ENCODE data around the gene COL5A1. TPM values are rescaled to one million over a fixed set of nuclear protein-coding genes. Genes with fewer than 3 reads are reported as not detected.

COL5A1 gene
- total RNA-seq, 6 donors from 2014 or later, result 7.5 to 75.4 (median 27.4) TPM

- WGBS, 2 donors, result 72 to 78% methylated on average over 23 of the region's 23 CpGs
- peaks cover 0 to 6% (median 0%) of the 10 kb centered on the region in 4 donors for H3K36me3 ChIP-seq
- DNase-seq, result peak in 1 of 2 donors; percentile 86
- H3K4me1 ChIP-seq, result no peaks in the 10 kb centered on the region
- H3K27me3 ChIP-seq, result no peaks in the 10 kb centered on the region
- H3K9me3 ChIP-seq, result no peaks in the 10 kb centered on the region
- peak in 1 of 2 donors; percentile 55 for ATAC-seq (ENCODE audit: low FRiP score in 2 of 2)
- TF ChIP-seq EP300 (IDR thresholded peaks at IDR 0.05), result no peak
- TF ChIP-seq CTCF (IDR thresholded peaks at IDR 0.05), result no peak
- no peak for TF ChIP-seq POLR2A (IDR thresholded peaks at IDR 0.05)
- TF ChIP-seq POLR2AphosphoS5 (IDR thresholded peaks at IDR 0.05), result no peak
- no peak overlapping the region for H3K27ac ChIP-seq
- H3K4me3 ChIP-seq, result no peak overlapping the region
These were observed 127.2 kb downstream of the COL5A1 start for GRCh38 chr9:134768709-134769351.

GRCh38 chr9:134770972-134771971 lies 129.7 kb downstream of the COL5A1 start:
- ATAC-seq (ENCODE audit: low FRiP score in 2 of 2), result no peak
- Histone ChIP-seq H3K36me3 (peaks cover 0 to 3% (median 0%) of the 10 kb centered on the region in 4 donors), H3K9me3 (no peaks in the 10 kb centered on the region), H3K4me1 (peaks cover 0 to 10% (median 7%) of the 10 kb centered on the region in 4 donors), H3K27ac (no peak overlapping the region), H3K27me3 (no peaks in the 10 kb centered on the region), H3K4me3 (no peak overlapping the region)
- 58 to 77% methylated on average over 21 to 33 of the region's 34 CpGs for WGBS, 2 donors
- DNase-seq, result no peak
- TF ChIP-seq EP300 (IDR thresholded peaks at IDR 0.05) (no peak), POLR2AphosphoS5 (IDR thresholded peaks at IDR 0.05) (no peak), POLR2A (IDR thresholded peaks at IDR 0.05) (no peak)

GRCh38 chr9:134772331-134772730 lies 130.7 kb downstream of the COL5A1 start:
- H3K9me3 ChIP-seq, result no peaks in the 10 kb centered on the region
- H3K36me3 ChIP-seq, result peaks cover 0 to 3% (median 0%) of the 10 kb centered on the region in 4 donors
- peaks cover 0 to 11% (median 9%) of the 10 kb centered on the region in 4 donors for H3K4me1 ChIP-seq
- no peak for TF ChIP-seq POLR2A (IDR thresholded peaks at IDR 0.05)
- TF ChIP-seq CTCF (IDR thresholded peaks at IDR 0.05), result no peak
- TF ChIP-seq EP300 (IDR thresholded peaks at IDR 0.05), result no peak
- TF ChIP-seq POLR2AphosphoS5 (IDR thresholded peaks at IDR 0.05), result no peak
- ATAC-seq (ENCODE audit: low FRiP score in 2 of 2) (no peak), DNase-seq (no peak)
- WGBS, 2 donors, result 91 to 92% methylated on average over 2 to 12 of the region's 12 CpGs
- no peaks in the 10 kb centered on the region for H3K27me3 ChIP-seq
- no peak overlapping the region for H3K27ac ChIP-seq
- H3K4me3 ChIP-seq, result no peak overlapping the region

- Histone ChIP-seq H3K9me3 (no peaks in the 10 kb centered on the region), H3K36me3 (peaks cover 0 to 3% (median 0%) of the 10 kb centered on the region in 4 donors), H3K27me3 (no peaks in the 10 kb centered on the region), H3K27ac (no peak overlapping the region), H3K4me3 (no peak overlapping the region), H3K4me1 (peaks cover 0 to 11% (median 9%) of the 10 kb centered on the region in 4 donors)
- TF ChIP-seq EP300 (IDR thresholded peaks at IDR 0.05), result no peak
- no peak for TF ChIP-seq CTCF (IDR thresholded peaks at IDR 0.05)
- TF ChIP-seq POLR2AphosphoS5 (IDR thresholded peaks at IDR 0.05), result no peak
- DNase-seq, result no peak
- ATAC-seq (ENCODE audit: low FRiP score in 2 of 2), result no peak
- 92 to 94% methylated on average over 10 to 11 of the region's 11 CpGs for WGBS, 2 donors
These were observed 132.2 kb downstream of the COL5A1 start for GRCh38 chr9:134773842-134774241.

GRCh38 chr9:134774410-134774809 lies 132.8 kb downstream of the COL5A1 start:
- Histone ChIP-seq H3K36me3 (peaks cover 0 to 3% (median 0%) of the 10 kb centered on the region in 4 donors), H3K27ac (no peak overlapping the region), H3K4me1 (peaks cover 0 to 11% (median 9%) of the 10 kb centered on the region in 4 donors), H3K4me3 (no peak overlapping the region), H3K9me3 (no peaks in the 10 kb centered on the region), H3K27me3 (no peaks in the 10 kb centered on the region)
- no peak for ATAC-seq (ENCODE audit: low FRiP score in 2 of 2)
- DNase-seq, result no peak
- 85 to 91% methylated on average over 8 to 10 of the region's 10 CpGs for WGBS, 2 donors
- no peak for TF ChIP-seq POLR2AphosphoS5 (IDR thresholded peaks at IDR 0.05)
- TF ChIP-seq CTCF (IDR thresholded peaks at IDR 0.05), result no peak
- TF ChIP-seq EP300 (IDR thresholded peaks at IDR 0.05), result no peak
- TF ChIP-seq POLR2A (IDR thresholded peaks at IDR 0.05), result no peak

Data from upper lobe of left lung (tissue), 6 donors.